ENCODE measurements around the gene LONRF2.
A peak's percentile ranks its signal among the peaks of the same experiment; 100 is the strongest.
"Not testable (repeated sequence)": the region's sequence is repeated elsewhere in the genome, so short reads cannot be mapped to it uniquely, and the experiment has no call there.

LONRF2 gene

GRCh38 chr2:100252811-100253698, 69.2 kb downstream of the LONRF2 start:
- no peak for DNase-seq

- no peak for DNase-seq
These were observed 71.7 kb downstream of the LONRF2 start for GRCh38 chr2:100250645-100251044.

- DNase-seq, result no peak
These were observed 73.3 kb downstream of the LONRF2 start for GRCh38 chr2:100248971-100249370.

DNA sequence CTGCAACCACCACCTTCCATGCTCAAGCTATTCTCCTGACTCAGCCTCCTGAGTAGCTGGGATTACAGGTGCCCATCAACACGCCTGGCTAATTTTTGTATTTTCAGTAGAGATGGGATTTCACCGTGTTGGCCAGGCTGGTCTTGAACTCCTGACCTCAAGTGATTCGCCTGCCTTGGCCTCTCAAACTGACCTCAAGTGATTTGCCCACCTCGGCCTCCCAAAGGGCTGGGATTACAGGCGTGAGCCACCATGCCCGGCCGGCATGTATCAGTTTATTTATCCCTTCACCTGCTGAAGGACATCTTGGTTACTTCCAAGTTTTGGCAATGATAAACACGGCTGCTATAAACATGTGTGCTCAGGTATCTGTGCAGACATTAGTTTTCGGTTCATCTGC, 73.7 kb downstream of the LONRF2 start:
- not testable (repeated sequence) for DNase-seq

DNA sequence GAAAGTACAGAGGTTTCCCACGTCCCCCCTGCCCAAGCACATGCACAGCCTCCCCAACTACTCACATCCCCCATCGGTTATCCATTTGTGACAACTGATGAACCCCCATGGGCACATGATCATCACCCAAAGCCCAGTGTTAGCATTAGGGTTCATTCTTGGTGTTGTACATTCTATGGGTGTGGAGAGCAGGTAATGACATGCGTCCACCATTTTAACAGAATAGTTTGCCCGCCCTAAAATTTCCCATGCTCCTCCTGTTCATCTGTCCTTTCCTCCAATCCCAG, 74.3 kb downstream of the LONRF2 start:
- no peak for DNase-seq

DNA sequence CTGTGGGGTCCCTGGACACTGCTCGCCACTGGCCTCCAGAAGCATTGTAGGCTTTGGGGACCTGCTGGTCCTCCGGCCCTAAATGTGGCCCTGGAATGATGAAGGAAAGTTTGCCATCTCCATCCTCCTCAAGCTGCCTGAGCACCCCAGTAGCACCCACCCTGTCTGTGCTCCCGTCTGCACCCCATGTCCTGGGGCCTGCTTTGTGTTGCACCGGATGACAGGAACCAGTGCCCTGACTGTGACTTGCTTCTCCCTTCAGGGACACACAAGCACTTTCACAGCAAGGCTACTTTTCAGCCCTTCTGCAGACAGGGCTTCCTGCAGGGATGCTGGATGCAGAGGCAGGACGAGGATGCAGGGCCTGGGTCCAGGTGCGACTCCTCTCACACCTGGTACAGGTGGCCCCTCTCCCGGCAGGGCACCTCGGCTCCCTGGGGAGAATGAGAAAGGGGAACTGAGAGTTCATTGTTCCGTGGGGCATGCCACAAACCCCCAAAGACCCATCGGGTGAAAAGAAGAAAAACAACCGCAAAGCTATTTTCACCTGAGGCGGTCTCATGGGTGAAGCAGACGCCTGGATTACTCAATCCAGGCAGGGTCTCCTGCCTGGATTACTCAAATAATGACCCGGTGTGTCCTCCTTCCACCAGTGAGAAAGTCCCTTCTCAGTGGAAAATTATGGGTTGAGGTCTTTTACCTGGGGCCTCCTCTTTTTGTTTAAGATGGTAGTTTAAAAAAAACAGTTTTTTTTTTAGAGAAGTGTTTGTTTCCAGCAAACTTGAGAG, 74.9 kb downstream of the LONRF2 start:
- DNase-seq, result no peak

GRCh38 chr2:100246163-100247145, 75.8 kb downstream of the LONRF2 start:
- peak; percentile 11 for DNase-seq

DNA sequence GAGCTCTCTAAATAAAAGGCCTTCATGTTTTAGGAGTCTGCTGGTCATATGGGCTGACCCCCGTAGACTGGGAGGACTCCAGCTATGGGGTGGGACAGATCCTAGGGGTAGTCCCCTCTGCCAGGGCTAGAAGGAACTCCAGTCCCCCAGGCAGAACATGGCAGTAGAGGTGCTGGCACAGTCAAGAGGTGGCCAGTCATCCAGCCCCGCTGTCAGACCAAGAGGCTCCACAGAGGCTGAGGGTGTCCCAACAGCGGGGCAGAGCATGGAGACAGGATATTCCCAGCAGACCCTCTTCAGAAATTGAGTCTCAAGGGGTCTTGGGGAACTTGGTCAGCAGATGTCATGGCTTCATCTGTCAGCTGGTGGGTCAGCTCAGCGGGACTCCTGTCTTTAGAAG, 76.6 kb downstream of the LONRF2 start:
- DNase-seq, result no peak

DNA sequence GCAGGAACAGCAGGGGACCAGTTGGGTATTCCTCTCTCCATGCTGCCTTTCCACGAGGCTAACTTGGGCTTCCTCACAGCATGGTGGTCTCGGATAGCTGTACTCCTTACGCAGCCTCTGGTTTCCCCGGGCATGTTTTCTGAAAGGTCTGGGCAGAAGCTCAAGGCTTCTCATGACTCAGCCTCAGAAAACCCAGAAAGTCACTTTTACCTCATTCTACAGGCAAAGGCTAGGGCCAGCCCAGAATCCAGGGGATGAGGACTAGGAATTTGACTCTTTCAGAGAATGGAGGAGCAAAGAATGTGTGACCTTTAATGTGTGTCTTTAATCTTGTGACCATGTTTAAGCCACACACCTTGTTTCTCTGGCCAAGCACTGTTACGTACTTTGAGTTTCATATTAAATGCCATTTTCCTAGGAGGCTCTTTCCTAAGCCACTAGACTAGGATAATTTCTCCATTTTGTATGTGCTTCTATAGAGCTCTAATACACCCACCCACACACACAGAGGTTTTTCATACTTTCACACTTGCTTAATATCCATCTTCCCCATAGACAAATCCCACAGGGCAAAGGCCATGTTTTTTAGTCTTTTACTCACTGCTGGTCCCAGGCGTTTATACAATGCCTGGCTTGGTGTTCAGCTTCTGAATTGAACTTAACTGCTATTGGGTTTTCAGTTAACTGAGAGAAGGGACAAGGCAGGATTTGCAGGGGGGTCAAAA, 77.3 kb downstream of the LONRF2 start:
- DNase-seq, result no peak

DNA sequence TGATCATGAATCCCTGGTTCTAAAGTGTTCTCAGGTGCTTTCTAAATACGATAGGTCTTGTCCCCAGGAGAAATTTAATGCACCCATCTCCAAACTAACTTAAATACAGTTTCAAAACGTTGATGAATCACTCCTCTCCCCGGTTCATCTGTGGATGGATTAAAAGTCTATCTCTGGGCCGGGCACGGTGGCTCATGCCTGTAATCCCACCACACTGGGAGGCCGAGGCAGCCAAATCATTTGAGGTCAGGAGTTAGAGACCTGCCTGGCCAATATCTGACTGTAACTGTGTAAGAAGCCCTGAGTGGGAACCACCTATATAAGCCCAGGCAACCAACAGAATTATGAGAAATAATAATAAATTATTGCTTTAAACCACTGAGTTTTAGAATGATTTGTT, 78.7 kb downstream of the LONRF2 start:
- no peak for DNase-seq

- peak; percentile 57 for DNase-seq
These were observed 79.2 kb downstream of the LONRF2 start for GRCh38 chr2:100242891-100243619.

- DNase-seq, result no peak
These were observed 79.8 kb downstream of the LONRF2 start for GRCh38 chr2:100242476-100242875.

DNA sequence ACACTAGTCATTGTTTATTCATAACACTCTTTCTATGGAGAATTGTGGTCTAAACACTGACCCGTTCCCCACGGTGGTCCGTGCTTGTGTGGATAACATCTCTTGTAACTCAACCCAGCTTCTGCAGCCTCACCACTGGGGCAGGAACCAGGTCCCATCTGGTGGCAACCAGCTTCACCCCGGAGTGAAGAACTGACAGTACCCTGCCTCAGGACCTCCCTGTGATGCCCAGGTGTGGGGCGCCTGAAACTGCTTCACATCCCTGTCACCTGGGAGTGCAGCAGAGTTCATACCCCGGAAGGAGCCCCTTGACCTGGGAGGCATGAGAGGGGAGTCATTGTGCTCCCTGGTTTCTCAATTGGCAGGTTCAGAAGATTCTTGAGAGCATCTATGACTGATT, 81.1 kb downstream of the LONRF2 start:
- no peak for DNase-seq

DNA sequence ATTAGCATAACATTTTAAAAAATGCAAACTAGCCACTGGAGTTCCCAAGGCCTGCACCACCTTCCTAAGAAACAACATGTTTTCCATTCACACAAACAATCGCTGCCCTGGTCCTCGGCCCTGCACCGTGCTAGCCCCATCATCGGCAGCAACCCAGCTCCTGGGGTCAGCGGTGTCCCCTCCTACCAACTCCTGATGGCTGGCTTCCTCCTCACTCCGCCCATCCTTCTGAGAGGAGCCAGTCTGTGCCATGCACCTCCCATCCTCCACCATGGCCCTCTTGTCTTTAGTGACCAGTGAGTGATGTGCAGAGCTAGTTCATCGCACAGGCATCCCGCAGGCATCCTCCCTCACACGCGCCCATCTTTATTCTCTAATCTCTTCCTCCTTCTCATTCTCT, 81.9 kb downstream of the LONRF2 start:
- no peak for DNase-seq

DNA sequence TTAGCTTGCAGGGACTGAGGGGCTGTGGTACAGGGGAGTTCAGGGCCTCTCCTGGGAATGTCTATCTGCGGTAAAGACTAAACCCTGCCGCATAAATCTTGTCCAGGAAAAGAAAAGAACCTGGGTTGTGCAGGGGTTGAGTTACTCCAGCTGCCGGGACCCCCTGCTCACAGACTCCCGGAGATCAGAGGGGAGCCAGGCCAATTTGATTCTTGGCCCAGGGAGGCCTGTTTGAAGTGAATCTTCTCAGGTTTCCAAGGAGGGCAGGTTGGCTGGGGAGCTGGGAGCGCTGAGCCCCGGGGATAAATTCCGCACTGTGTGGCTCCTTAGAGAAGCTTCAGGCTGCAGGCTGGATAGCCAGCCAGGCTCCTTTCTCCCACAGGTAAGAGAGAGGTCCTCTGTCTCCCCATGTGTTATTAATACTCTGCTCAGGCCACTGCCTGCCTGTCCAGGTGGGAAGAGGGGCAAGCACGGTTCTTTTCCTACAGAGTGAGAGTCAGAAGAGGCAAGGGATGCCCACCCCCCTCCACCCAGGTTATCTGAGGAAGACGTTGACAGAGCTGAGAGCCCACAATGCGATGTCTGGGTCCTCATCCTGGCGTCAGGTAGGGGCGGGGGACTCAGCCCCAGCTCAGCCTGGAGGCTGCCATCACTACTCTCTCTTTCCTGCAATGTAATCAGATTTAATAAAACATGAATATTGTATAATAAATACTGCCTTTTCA, 82.7 kb downstream of the LONRF2 start:
- no peak for DNase-seq

DNA sequence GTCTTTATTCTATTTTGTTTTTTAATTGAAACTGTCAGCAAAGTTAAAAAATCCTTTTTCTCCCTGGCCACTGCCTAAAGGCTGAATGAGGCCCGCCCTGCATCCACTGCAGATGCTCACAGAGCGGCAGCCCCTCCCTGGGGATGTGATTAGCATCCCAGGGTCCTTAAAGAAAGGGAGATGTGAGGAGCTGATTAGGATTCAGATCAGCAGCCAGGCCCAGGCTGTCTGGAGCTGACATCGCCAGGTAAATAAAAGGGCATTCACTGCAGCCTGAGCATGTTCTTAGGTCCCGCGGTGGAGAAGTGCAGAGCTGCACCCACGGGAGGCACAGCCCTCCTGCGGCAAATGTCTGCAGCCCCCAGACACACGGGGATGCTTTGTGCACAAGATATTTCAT, 83.8 kb downstream of the LONRF2 start:
- no peak for DNase-seq

DNA sequence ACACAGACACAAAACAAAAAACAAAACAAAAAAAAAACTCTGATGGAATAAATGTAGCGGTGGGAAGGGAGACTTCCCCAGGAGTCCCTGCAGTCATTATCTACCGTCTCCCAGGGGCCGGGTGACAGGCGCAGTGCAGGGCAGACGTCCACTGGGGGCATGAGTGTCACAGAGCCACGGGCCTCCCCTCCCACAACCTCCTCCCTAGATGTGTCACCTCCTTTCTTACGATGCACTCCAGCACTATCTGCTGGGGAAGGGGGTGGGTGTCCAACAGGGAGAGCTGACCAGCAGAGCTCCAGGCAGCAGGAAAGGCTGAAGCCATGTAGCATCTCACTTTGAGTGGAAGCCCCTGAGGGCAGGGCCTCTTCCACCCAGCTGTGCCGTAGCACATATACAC, 84.5 kb downstream of the LONRF2 start:
- DNase-seq, result no peak

- no peak for DNase-seq
These were observed 85.1 kb downstream of the LONRF2 start for GRCh38 chr2:100237163-100237562.

- no peak for DNase-seq
These were observed 86.1 kb downstream of the LONRF2 start for GRCh38 chr2:100236166-100236565.

GRCh38 chr2:100235581-100235980, 86.7 kb downstream of the LONRF2 start:
- DNase-seq, result no peak

DNA sequence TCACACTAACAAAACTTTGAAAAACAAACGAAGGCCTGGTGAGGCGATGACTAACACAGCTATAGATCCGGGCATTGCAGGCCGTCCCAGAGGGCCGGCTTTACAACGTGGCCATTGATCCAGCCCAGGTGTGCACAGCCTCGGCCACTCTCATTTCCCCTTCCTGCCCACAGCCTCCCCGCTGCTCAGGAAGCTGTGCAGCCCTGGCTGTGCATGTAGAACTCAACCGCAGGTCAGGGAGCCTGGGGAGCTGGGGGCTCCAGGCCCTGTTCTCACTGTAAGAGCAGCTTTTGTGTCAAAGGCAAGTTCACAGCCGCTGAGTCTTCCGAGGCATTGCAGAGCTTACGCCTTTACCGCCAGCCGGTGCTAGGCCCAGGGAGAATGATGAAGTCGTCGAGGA, 87.2 kb downstream of the LONRF2 start:
- peak; percentile 44 for DNase-seq
